Measurements from ENCODE around the gene KDM3B. TPM values are rescaled to one million over a fixed set of nuclear protein-coding genes. Genes with fewer than 3 reads are reported as not detected.
"Not testable (repeated sequence)": the region's sequence is repeated elsewhere in the genome, so short reads cannot be mapped to it uniquely, and the experiment has no call there.

KDM3B gene
- total RNA-seq, 1 donor from 2014 or later: 60.6 TPM

DNA sequence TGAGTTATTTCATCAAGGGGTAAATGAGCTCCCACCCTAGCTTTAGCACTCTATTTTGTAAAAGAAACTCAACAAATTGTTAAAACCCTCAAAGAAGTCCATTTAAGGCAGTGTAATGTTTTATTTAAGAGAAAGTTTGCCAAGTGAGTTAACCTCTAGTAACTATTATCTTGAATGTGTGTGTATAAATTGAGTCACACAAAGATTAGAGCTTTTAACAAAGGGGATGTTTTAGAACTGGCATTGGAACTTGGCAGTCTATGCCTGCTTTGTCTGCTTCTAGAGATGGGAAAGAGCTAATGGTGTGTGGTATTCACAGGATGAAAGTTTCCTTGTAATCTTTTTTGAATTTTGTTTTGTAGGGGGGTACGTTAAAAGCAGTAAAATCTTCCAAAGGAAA lies 33.2 kb downstream of the KDM3B start:
- no peak overlapping the region for H3K27ac ChIP-seq
- peaks cover 86% of the 10 kb centered on the region for H3K36me3 ChIP-seq
- no peak for DNase-seq
- H3K4me1 ChIP-seq: no peaks in the 10 kb centered on the region
- no peak overlapping the region for H3K4me3 ChIP-seq
- intact Hi-C loops (cut with DNase I): no loop called here
- TF ChIP-seq, protein P1, sequence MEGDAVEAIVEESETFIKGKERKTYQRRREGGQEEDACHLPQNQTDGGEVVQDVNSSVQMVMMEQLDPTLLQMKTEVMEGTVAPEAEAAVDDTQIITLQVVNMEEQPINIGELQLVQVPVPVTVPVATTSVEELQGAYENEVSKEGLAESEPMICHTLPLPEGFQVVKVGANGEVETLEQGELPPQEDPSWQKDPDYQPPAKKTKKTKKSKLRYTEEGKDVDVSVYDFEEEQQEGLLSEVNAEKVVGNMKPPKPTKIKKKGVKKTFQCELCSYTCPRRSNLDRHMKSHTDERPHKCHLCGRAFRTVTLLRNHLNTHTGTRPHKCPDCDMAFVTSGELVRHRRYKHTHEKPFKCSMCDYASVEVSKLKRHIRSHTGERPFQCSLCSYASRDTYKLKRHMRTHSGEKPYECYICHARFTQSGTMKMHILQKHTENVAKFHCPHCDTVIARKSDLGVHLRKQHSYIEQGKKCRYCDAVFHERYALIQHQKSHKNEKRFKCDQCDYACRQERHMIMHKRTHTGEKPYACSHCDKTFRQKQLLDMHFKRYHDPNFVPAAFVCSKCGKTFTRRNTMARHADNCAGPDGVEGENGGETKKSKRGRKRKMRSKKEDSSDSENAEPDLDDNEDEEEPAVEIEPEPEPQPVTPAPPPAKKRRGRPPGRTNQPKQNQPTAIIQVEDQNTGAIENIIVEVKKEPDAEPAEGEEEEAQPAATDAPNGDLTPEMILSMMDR (IDR thresholded peaks at IDR 0.05): no peak
- no peaks in the 10 kb centered on the region for H3K9me3 ChIP-seq
- no peaks in the 10 kb centered on the region for H3K27me3 ChIP-seq
- no peak for ATAC-seq

DNA sequence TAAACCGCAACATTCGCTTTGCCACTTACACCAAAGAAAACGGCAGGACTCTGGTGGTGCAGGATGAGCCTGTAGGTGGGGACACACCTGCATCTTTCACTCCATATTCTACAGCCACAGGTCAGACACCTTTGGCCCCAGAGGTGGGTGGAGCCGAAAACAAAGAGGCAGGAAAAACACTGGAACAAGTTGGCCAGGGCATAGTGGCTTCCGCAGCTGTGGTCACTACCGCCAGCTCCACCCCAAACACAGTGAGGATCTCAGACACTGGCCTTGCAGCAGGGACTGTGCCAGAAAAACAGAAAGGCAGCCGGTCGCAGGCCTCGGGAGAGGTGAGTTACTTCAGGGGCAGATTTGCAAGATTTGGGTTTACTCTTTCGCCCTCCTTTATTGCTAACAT lies 33.8 kb downstream of the KDM3B start:
- no peaks in the 10 kb centered on the region for H3K27me3 ChIP-seq
- intact Hi-C loops (cut with DNase I): no loop called here
- no peak overlapping the region for H3K27ac ChIP-seq
- no peaks in the 10 kb centered on the region for H3K4me1 ChIP-seq
- no peak overlapping the region for H3K4me3 ChIP-seq
- TF ChIP-seq, protein P1 (IDR thresholded peaks at IDR 0.05): no peak
- H3K36me3 ChIP-seq: peaks cover 86% of the 10 kb centered on the region
- DNase-seq: no peak
- ATAC-seq: no peak
- no peaks in the 10 kb centered on the region for H3K9me3 ChIP-seq

DNA sequence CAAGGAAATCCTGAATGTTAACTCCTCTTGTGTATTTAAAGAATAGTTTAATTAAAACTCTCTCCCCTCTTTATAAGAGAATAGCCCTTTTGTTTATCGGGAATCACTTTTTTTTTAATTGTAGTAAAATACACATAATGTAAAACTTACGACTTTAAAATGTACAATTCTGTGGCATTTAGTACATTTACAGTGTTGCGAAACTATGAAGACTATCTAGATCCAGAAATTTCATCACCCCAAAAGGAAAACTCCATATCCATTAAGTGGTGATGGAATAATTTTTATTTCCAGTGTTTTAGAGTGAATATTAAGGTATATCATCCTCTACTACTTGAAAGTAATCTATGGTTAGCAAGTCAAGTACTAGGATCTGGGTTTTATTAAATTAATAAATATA lies 36.8 kb downstream of the KDM3B start:
- ATAC-seq: no peak
- TF ChIP-seq, protein P1 (IDR thresholded peaks at IDR 0.05): no peak
- peaks cover 86% of the 10 kb centered on the region for H3K36me3 ChIP-seq
- H3K27ac ChIP-seq: no peak overlapping the region
- H3K27me3 ChIP-seq: no peaks in the 10 kb centered on the region
- no peaks in the 10 kb centered on the region for H3K4me1 ChIP-seq
- intact Hi-C loops (cut with DNase I): no loop called here
- no peak for DNase-seq
- H3K4me3 ChIP-seq: no peak overlapping the region
- H3K9me3 ChIP-seq: no peaks in the 10 kb centered on the region

DNA sequence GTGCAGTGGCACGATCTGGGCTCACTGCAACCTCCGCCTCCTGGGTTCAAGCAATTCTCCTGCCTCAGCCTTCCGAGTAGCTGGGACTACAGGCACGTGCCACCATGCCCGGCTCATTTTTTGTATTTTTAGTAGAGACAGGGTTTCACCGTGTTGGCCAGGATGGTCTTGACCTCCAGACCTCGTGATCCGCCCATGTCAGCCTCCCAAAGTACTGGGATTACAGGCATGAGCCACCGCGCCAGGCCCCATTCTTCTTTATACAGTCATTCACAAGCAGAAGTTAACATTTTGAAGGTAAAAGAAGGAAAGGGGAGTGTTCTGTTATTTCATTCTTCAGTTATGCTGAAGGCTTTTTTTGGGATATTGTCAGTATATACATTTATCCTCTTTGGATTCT lies 37.4 kb downstream of the KDM3B start:
- H3K9me3 ChIP-seq; H3K27ac ChIP-seq; H3K27me3 ChIP-seq; H3K4me1 ChIP-seq; H3K4me3 ChIP-seq; ATAC-seq; DNase-seq; intact Hi-C loops (cut with DNase I): not testable (repeated sequence)
- peaks cover 86% of the 10 kb centered on the region for H3K36me3 ChIP-seq

DNA sequence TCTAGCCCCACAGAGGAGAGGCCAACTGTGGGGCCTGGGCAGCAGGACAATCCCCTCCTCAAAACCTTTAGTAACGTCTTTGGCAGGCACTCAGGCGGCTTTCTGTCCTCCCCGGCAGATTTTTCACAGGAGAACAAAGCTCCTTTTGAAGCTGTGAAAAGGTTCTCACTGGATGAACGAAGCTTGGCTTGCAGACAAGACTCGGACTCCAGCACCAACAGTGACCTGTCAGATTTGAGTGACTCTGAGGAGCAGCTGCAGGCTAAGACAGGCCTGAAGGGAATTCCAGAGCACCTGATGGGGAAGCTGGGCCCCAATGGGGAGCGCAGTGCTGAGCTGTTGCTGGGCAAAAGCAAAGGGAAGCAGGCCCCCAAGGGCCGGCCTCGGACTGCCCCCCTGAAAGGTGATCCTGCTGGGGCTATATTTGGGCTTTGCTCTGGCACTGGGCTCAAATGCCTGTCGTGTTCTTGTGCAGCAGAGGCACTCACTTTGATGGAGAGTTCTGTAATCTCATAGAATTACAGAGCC lies 39.4 kb downstream of the KDM3B start:
- intact Hi-C loops (cut with DNase I): no loop called here
- H3K36me3 ChIP-seq: peaks cover 86% of the 10 kb centered on the region
- H3K4me1 ChIP-seq: no peaks in the 10 kb centered on the region
- H3K27ac ChIP-seq: no peak overlapping the region
- ATAC-seq (no peak), DNase-seq (no peak)
- TF ChIP-seq, protein P1 (IDR thresholded peaks at IDR 0.05): no peak
- no peaks in the 10 kb centered on the region for H3K9me3 ChIP-seq
- no peak overlapping the region for H3K4me3 ChIP-seq
- no peaks in the 10 kb centered on the region for H3K27me3 ChIP-seq

DNA sequence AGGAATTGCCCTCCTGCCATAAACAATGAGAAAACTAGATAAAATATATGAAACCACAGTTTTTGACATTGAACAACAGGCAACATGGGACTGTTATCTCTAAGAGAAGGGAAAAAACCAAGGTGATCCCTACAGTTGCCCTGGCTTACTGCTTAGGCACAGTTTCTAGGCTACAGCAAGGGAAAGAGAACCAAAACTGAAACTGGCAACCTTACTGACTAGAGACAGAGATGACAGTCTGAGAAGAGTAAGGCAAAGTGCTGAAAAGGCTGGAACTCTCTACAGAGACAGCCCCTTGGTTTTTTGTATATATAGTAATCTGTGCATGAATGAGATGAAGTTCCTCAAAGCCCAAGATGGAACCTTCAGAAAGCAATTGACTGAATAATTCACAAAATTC lies 50.2 kb downstream of the KDM3B start:
- Histone ChIP-seq H3K36me3 (peaks cover 80% of the 10 kb centered on the region), H3K9me3 (no peaks in the 10 kb centered on the region), H3K4me3 (no peak overlapping the region), H3K27ac (no peak overlapping the region), H3K27me3 (no peaks in the 10 kb centered on the region), H3K4me1 (no peaks in the 10 kb centered on the region)
- intact Hi-C loops (cut with DNase I): no loop called here
- TF ChIP-seq, protein P1 (IDR thresholded peaks at IDR 0.05): no peak
- ATAC-seq (no peak), DNase-seq (no peak)

All from upper lobe of right lung (tissue), 1 donor.